Neural cell (in vitro differentiated cells): ENCODE data around the gene YIPF2. TPM values are rescaled to one million over a fixed set of nuclear protein-coding genes. Genes with fewer than 3 reads are reported as not detected.

Experiments used
- H2AFZ ChIP-seq: fragments of 200-600, 300-800 bp; sonication (generic), shearing (Covaris generic); 2 replicates; pipeline ENCODE4 v1.6.0; 2014; ENCODE audit warnings: low read depth, mild to moderate bottlenecking, antibody characterized with exemption, low read length, moderate library complexity
- H3F3A ChIP-seq: fragments of 200-600 bp; shearing (Covaris generic); 2 replicates; pipeline ENCODE4 v1.6.1; 2016; ENCODE audit warnings: mild to moderate bottlenecking, moderate library complexity, mixed read lengths, antibody characterized with exemption, low read length; ENCODE audit not compliant: insufficient read depth, poor library complexity, severe bottlenecking
- H3K27ac ChIP-seq: fragments of 200-600, 300-800 bp; sonication (generic), shearing (Covaris generic); 2 replicates; pipeline ENCODE4 v1.5.1; 2014; ENCODE audit warnings: mild to moderate bottlenecking, low read length, moderate library complexity
- H3K27me3 ChIP-seq: fragments of 300-800, 200-600 bp; sonication (generic), shearing (Covaris generic); 2 replicates; pipeline ENCODE4 v1.6.0; 2014; ENCODE audit warnings: mild to moderate bottlenecking, low read depth, low read length, moderate library complexity; ENCODE audit not compliant: insufficient read depth
- H3K36me3 ChIP-seq: fragments of 300-800, 200-600 bp; sonication (generic), shearing (Covaris generic); 2 replicates; pipeline ENCODE4 v1.5.1; 2014; ENCODE audit warnings: mild to moderate bottlenecking, antibody characterized with exemption, low read length, moderate library complexity; ENCODE audit not compliant: insufficient read depth
- H3K4me2 ChIP-seq: fragments of 300-800, 200-600 bp; sonication (generic), shearing (Covaris generic); 2 replicates; pipeline ENCODE4 v1.6.0; 2014; ENCODE audit warnings: mild to moderate bottlenecking, low read length
- H3K4me3 ChIP-seq: fragments of 300-800, 200-600 bp; sonication (generic), shearing (Covaris generic); 2 replicates; pipeline ENCODE4 v1.5.1; 2014; ENCODE audit warnings: mild to moderate bottlenecking, low read length, moderate library complexity
- H3K79me2 ChIP-seq: fragments of 200-600 bp; shearing (Covaris generic); replicated peaks from 2 replicates; pipeline ENCODE4 v1.6.0; 2014; ENCODE audit warnings: mild to moderate bottlenecking, low read length, moderate library complexity; ENCODE audit not compliant: insufficient read depth
- H3K9ac ChIP-seq: fragments of 300-800, 200-600 bp; sonication (generic), shearing (Covaris generic); 2 replicates; pipeline ENCODE4 v1.6.1; 2016; ENCODE audit warnings: mild to moderate bottlenecking, low read length, mixed read lengths
- H3K9me2 ChIP-seq: fragments of 200-600 bp; shearing (Covaris generic); 2 replicates; pipeline ENCODE4 v1.6.1; 2016; ENCODE audit warnings: mild to moderate bottlenecking, low read length, mixed read lengths; ENCODE audit not compliant: insufficient read depth
- H3K9me3 ChIP-seq: fragments of 200-600, 300-800 bp; sonication (generic), shearing (Covaris generic); 2 replicates; pipeline ENCODE4 v1.6.1; 2016; ENCODE audit warnings: mild to moderate bottlenecking, mixed run types, low read length, moderate library complexity, mixed read lengths
- H4K20me1 ChIP-seq: fragments of 200-600 bp; shearing (Covaris generic); 2 replicates; pipeline ENCODE4 v1.6.1; 2016; ENCODE audit warnings: mild to moderate bottlenecking, mixed run types; ENCODE audit not compliant: insufficient read depth
- CTCF ChIP-seq: fragments of 450-650 bp; IDR thresholded peaks from 2 replicates; pipeline ENCODE4 v1.5.1; 2014; ENCODE audit warnings: antibody characterized with exemption, mild to moderate bottlenecking, moderate library complexity; ENCODE audit not compliant: poor library complexity, severe bottlenecking
- EP300 ChIP-seq: fragments of 450-650 bp; conservative IDR thresholded peaks from 2 replicates; pipeline ENCODE4 v1.6.1; 2014; ENCODE audit warnings: antibody characterized with exemption, mild to moderate bottlenecking, moderate library complexity; ENCODE audit not compliant: poor library complexity, severe bottlenecking
- EZH2 ChIP-seq: fragments of 200-600, 300-800 bp; shearing (Covaris generic), sonication (generic); IDR thresholded peaks from 2 replicates; pipeline ENCODE4 v1.6.1; 2014; ENCODE audit warnings: antibody characterized with exemption, low read length, borderline replicate concordance, mild to moderate bottlenecking; ENCODE audit not compliant: insufficient read depth, poor library complexity, severe bottlenecking
- MXI1 ChIP-seq: fragments of 450-650 bp; conservative IDR thresholded peaks from 2 replicates; pipeline ENCODE4 v1.6.1; 2014; ENCODE audit warnings: antibody characterized with exemption, mild to moderate bottlenecking; ENCODE audit not compliant: poor library complexity, severe bottlenecking
- POLR2AphosphoS5 ChIP-seq: IDR thresholded peaks from 2 replicates; pipeline ENCODE4 v1.6.1; 2012
- RAD21 ChIP-seq: fragments of 450-650 bp; conservative IDR thresholded peaks from 2 replicates; pipeline ENCODE4 v1.6.1; 2014; ENCODE audit warnings: antibody characterized with exemption, mild to moderate bottlenecking, moderate library complexity
- REST ChIP-seq: IDR thresholded peaks from 2 replicates; pipeline ENCODE4 v1.6.1; 2012; ENCODE audit warnings: borderline replicate concordance
- SMC3 ChIP-seq: fragments of 450-650 bp; conservative IDR thresholded peaks from 2 replicates; pipeline ENCODE4 v1.6.1; 2014; ENCODE audit warnings: antibody characterized with exemption, mild to moderate bottlenecking, moderate library complexity; ENCODE audit not compliant: poor library complexity
- TAF1 ChIP-seq: IDR thresholded peaks from 2 replicates; pipeline ENCODE4 v1.6.1; 2012; ENCODE audit warnings: low read depth
- polyA plus RNA-seq: library from polyadenylated mRNA; depleted of rRNA; stranded (reverse); fragments of >200 nt; gene quantifications from 2 replicates; pipeline ENCODE4 v1.2.3, GENCODE V29; 2014

YIPF2 gene
- polyA plus RNA-seq, 1 donor from 2014 or later: 101 TPM

DNA sequence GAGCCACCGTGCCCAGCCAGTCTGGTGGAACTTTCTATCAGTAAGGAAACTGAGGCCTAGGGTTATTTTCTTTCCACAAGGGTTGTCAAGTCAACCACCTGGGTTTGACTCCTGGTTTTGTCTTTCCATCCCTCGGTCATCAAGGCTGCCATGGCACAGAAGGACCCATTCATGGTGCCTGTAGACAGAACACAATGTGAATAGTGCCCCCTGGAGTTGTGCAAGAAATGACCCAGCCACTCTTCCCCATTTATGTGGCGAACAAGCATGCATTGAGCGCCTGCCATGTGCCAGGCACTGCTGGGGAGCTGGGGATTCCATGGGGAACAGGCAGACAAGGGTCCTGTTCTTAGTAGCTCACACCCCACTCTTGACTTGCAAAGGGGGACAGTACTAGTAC lies 36.5 kb upstream of the YIPF2 start:
- no peaks in the 10 kb centered on the region for H3K9me3 ChIP-seq
- no peaks in the 10 kb centered on the region for H3K27me3 ChIP-seq
- H3K36me3 ChIP-seq: no peaks in the 10 kb centered on the region
- TF ChIP-seq EZH2 (no peak), MXI1 (no peak), POLR2AphosphoS5 (no peak), RAD21 (no peak), TAF1 (no peak), REST (no peak), SMC3 (no peak), EP300 (no peak), CTCF (no peak)
- H3K4me3 ChIP-seq: peak overlapping the region; percentile 22
- H3F3A ChIP-seq: no peaks in the 10 kb centered on the region
- no peak overlapping the region for H2AFZ ChIP-seq
- no peaks in the 10 kb centered on the region for H3K9me2 ChIP-seq
- H3K79me2 ChIP-seq: peaks cover 74% of the 10 kb centered on the region
- H3K27ac ChIP-seq: no peak overlapping the region
- H3K9ac ChIP-seq: no peak overlapping the region
- no peak overlapping the region for H3K4me2 ChIP-seq
- H4K20me1 ChIP-seq: peaks cover 34% of the 10 kb centered on the region

DNA sequence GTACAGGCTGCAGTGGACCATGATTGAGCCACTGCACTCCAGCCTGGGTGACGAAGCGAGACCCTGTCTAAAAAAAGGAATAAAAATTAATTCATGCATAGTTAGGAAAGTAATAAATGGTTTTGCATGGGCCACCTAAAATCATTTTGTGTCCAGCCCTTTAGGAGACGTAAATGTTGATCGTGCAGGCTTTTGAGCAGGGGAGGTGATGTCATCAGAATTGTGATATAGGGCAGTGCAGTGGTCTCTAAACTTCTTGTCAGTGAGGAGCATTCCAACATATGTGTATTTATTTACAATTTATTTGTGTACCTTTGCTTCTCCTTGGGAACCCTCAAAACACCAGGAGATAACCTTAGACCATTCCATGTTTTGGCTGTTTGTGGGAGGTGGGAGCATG lies 35.4 kb upstream of the YIPF2 start:
- H2AFZ ChIP-seq: no peak overlapping the region
- H4K20me1 ChIP-seq: peaks cover 26% of the 10 kb centered on the region
- no peaks in the 10 kb centered on the region for H3K9me3 ChIP-seq
- no peaks in the 10 kb centered on the region for H3K36me3 ChIP-seq
- no peak overlapping the region for H3K27ac ChIP-seq
- TF ChIP-seq MXI1: no peak
- TF ChIP-seq SMC3: no peak
- TF ChIP-seq CTCF: no peak
- TF ChIP-seq TAF1: no peak
- no peak for TF ChIP-seq RAD21
- no peak for TF ChIP-seq REST
- no peak for TF ChIP-seq POLR2AphosphoS5
- no peak for TF ChIP-seq EZH2
- no peak for TF ChIP-seq EP300
- H3K27me3 ChIP-seq: no peaks in the 10 kb centered on the region
- H3K79me2 ChIP-seq: peaks cover 66% of the 10 kb centered on the region
- no peak overlapping the region for H3K4me2 ChIP-seq
- peak overlapping the region; percentile 99 for H3K4me3 ChIP-seq
- no peaks in the 10 kb centered on the region for H3F3A ChIP-seq
- H3K9me2 ChIP-seq: no peaks in the 10 kb centered on the region
- H3K9ac ChIP-seq: no peak overlapping the region
